ENCODE measurements around the gene KLK14.

The KLK14 gene

GRCh38 chr19:51083783-51084182 lies 1.1 kb upstream of the KLK14 start:
- no peak overlapping the region for H3K27ac ChIP-seq
- no peak for TF ChIP-seq CTCF (conservative IDR thresholded peaks at IDR 0.05; ENCODE audit: low read depth)
- ChIA-PET POLR2A (ENCODE audit: low non-redundant PET) (no interaction called here), CTCF (no interaction called here)
- no peak for DNase-seq (ENCODE audit: low spot score)

- no peak for TF ChIP-seq CTCF (conservative IDR thresholded peaks at IDR 0.05; ENCODE audit: low read depth)
- POLR2A ChIA-PET (ENCODE audit: low non-redundant PET) = no interaction called here
- CTCF ChIA-PET = no interaction called here
- no peak overlapping the region for H3K27ac ChIP-seq
- DNase-seq (ENCODE audit: low spot score) = no peak
Measured at GRCh38 chr19:51083181-51083580, 494 bp upstream of the KLK14 start.

- ChIA-PET POLR2A (ENCODE audit: low non-redundant PET) (no interaction called here), CTCF (interaction anchor here (0.7 kb wide), 1 partner anchor 87 kb away, joined by 3 read pairs; no protein-coding TSS in a partner anchor)
- DNase-seq (ENCODE audit: low spot score) = no peak
- TF ChIP-seq CTCF (conservative IDR thresholded peaks at IDR 0.05; ENCODE audit: low read depth) = no peak
- H3K27ac ChIP-seq = no peak overlapping the region
Measured at GRCh38 chr19:51081476-51081875, 1.2 kb downstream of the KLK14 start.

- no peak for TF ChIP-seq CTCF (conservative IDR thresholded peaks at IDR 0.05; ENCODE audit: low read depth)
- peak; percentile 30 for DNase-seq (ENCODE audit: low spot score)
- H3K27ac ChIP-seq = no peak overlapping the region
- ChIA-PET POLR2A (ENCODE audit: low non-redundant PET) (no interaction called here), CTCF (interaction anchor here (0.9 kb wide), 1 partner anchor 59 kb away, joined by 3 read pairs; no protein-coding TSS in a partner anchor)
Measured at GRCh38 chr19:51079481-51080110, 3.1 kb downstream of the KLK14 start.

- TF ChIP-seq CTCF (conservative IDR thresholded peaks at IDR 0.05; ENCODE audit: low read depth) = no peak
- no peak overlapping the region for H3K27ac ChIP-seq
- ChIA-PET POLR2A (ENCODE audit: low non-redundant PET) (no interaction called here), CTCF (interaction anchor here (0.9 kb wide), 1 partner anchor 58 kb away, joined by 3 read pairs; no protein-coding TSS in a partner anchor)
- DNase-seq (ENCODE audit: low spot score) = no peak
Measured at GRCh38 chr19:51078731-51079130, 4.0 kb downstream of the KLK14 start.

GRCh38 chr19:51078104-51078503 lies 4.6 kb downstream of the KLK14 start:
- no peak for TF ChIP-seq CTCF (conservative IDR thresholded peaks at IDR 0.05; ENCODE audit: low read depth)
- no peak overlapping the region for H3K27ac ChIP-seq
- CTCF ChIA-PET = interaction anchor here (1.0 kb wide), 1 partner anchor 16 kb away, joined by 5 read pairs; no protein-coding TSS in a partner anchor
- DNase-seq (ENCODE audit: low spot score) = no peak
- POLR2A ChIA-PET (ENCODE audit: low non-redundant PET) = no interaction called here

All from RWPE1 (cell line).